HepG2 (cell line): Measurements from ENCODE around the gene PCGF5. TPM values are rescaled to one million over a fixed set of nuclear protein-coding genes. Genes with fewer than 3 reads are reported as not detected.

ENCODE experiments used
- ARNT ChIP-seq: fragments of 450-650 bp; IDR thresholded peaks from 2 replicates; pipeline ENCODE4 v1.6.1; 2017
- ATF7-NPFF ChIP-seq: sonication (generic); formaldehyde crosslinking; IDR thresholded peaks from 2 replicates; pipeline ENCODE4 v1.8.1; 2023; ENCODE audit warnings: mild to moderate bottlenecking, low read depth, missing genetic modification reagents, moderate library complexity
- CCDC6 ChIP-seq: sonication (generic); formaldehyde crosslinking; IDR thresholded peaks from 2 replicates; pipeline ENCODE4 v1.8.1; 2022; ENCODE audit warnings: mild to moderate bottlenecking, missing genetic modification reagents, moderate library complexity
- HOXA3 ChIP-seq: sonication (generic); formaldehyde crosslinking; IDR thresholded peaks from 2 replicates; pipeline ENCODE4 v1.5.0; 2020; ENCODE audit warnings: missing genetic modification reagents
- HOXD1 ChIP-seq: sonication (generic); formaldehyde crosslinking; IDR thresholded peaks from 2 replicates; pipeline ENCODE4 v1.5.0; 2020; ENCODE audit warnings: missing genetic modification reagents
- KAT7 ChIP-seq: IDR thresholded peaks from 2 replicates; pipeline ENCODE4 v1.6.1; 2018; ENCODE audit warnings: borderline replicate concordance, missing compliant biosample characterization
- NR2F6 ChIP-seq, 2 experiments: IDR thresholded peaks; 2 replicates each; pipeline ENCODE4 v1.6.1; 2016; ENCODE audit warnings: antibody characterized with exemption in 1 of 2, mild to moderate bottlenecking in 1 of 2
- RBM39 ChIP-seq: fragments of 200-400 bp; formaldehyde crosslinking; IDR thresholded peaks from one replicate; pipeline ENCODE4 v1.6.1; 2018; ENCODE audit warnings: antibody characterized with exemption, mild to moderate bottlenecking, low read depth, low read length; ENCODE audit not compliant: poor library complexity, severe bottlenecking
- RXRA ChIP-seq: sonication (generic); formaldehyde crosslinking; IDR thresholded peaks from 2 replicates; pipeline ENCODE4 v1.5.1; 2020; ENCODE audit warnings: missing genetic modification reagents
- SMYD3 ChIP-seq: sonication (generic); formaldehyde crosslinking; IDR thresholded peaks from 2 replicates; pipeline ENCODE4 v1.8.1; 2023; ENCODE audit warnings: mild to moderate bottlenecking, missing genetic modification reagents
- SNAPC2 ChIP-seq: sonication (generic); formaldehyde crosslinking; IDR thresholded peaks from 2 replicates; pipeline ENCODE4 v1.8.1; 2022; ENCODE audit warnings: mild to moderate bottlenecking, missing genetic modification reagents
- SOX6 ChIP-seq, 2 experiments: fragments of 450-650 bp in 1 of 2; sonication (generic) in 1 of 2; formaldehyde crosslinking in 1 of 2; IDR thresholded peaks; 2 replicates each; pipeline versions ENCODE4 v1.4.0 to v1.6.1; 2017 to 2020; ENCODE audit warnings: antibody characterized with exemption in 1 of 2, mild to moderate bottlenecking in 1 of 2, missing genetic modification reagents in 1 of 2
- SPEN ChIP-seq: sonication (generic); formaldehyde crosslinking; IDR thresholded peaks from 2 replicates; pipeline ENCODE4 v1.5.1; 2020; ENCODE audit warnings: low read depth, mild to moderate bottlenecking, missing genetic modification reagents
- TOPORS ChIP-seq: sonication (generic); formaldehyde crosslinking; IDR thresholded peaks from 2 replicates; pipeline ENCODE4 v1.8.0; 2023; ENCODE audit warnings: mild to moderate bottlenecking, missing genetic modification reagents
- ZNF180 ChIP-seq: sonication (generic); formaldehyde crosslinking; IDR thresholded peaks from 2 replicates; pipeline ENCODE4 v1.4.0; 2020; ENCODE audit warnings: low read depth, missing genetic modification reagents, borderline replicate concordance
- ZNF44 ChIP-seq: sonication (generic); formaldehyde crosslinking; IDR thresholded peaks from 2 replicates; pipeline ENCODE4 v1.5.1; 2020; ENCODE audit warnings: mild to moderate bottlenecking, missing genetic modification reagents
- ZNF75D ChIP-seq: sonication (generic); formaldehyde crosslinking; IDR thresholded peaks from 2 replicates; pipeline ENCODE4 v1.8.1; 2023; ENCODE audit warnings: missing genetic modification reagents, mild to moderate bottlenecking, borderline replicate concordance
- polyA plus RNA-seq, 8 experiments: library from polyadenylated mRNA; depleted of rRNA in 3 of 8; stranded (reverse) in 7 of 8; unstranded in 1 of 8; fragments of >200 nt; fragmentation: Illumina TruSeq in 4 of 8; extraction: Trizol in 4 of 8; gene quantifications; 2 replicates each; pipeline versions ENCODE4 v1.2.1 to v1.2.3, GENCODE V29; 2011 to 2016; ENCODE audit warnings: low read depth in 4 of 8, missing spikeins in 1 of 8, mixed read lengths in 1 of 8; ENCODE audit not compliant: insufficient read depth in 1 of 8
- total RNA-seq, 5 experiments: library from RNA; depleted of rRNA; stranded (reverse); fragments of >200 nt; fragmentation: Illumina TruSeq; extraction: Trizol; gene quantifications; 2 replicates each; pipeline ENCODE4 v1.2.3, GENCODE V29; 2016; ENCODE audit warnings: low read depth in 1 of 5
- TF ChIP-seq, protein P1 (sequence below): sonication (generic); formaldehyde crosslinking; IDR thresholded peaks from 2 replicates; pipeline ENCODE4 v1.5.1; 2020; ENCODE audit warnings: missing genetic modification reagents, mild to moderate bottlenecking, borderline replicate concordance
- TF ChIP-seq, protein P2 (sequence below): sonication (generic); formaldehyde crosslinking; IDR thresholded peaks from 2 replicates; pipeline ENCODE4 v1.5.0; 2020; ENCODE audit warnings: mild to moderate bottlenecking, missing genetic modification reagents

The PCGF5 gene
- total and polyA plus RNA-seq, 2 of the 13 experiments (the other 11 are each of a cell fraction or from before 2014, with no cell fraction given), result 61.3 to 138 TPM

DNA sequence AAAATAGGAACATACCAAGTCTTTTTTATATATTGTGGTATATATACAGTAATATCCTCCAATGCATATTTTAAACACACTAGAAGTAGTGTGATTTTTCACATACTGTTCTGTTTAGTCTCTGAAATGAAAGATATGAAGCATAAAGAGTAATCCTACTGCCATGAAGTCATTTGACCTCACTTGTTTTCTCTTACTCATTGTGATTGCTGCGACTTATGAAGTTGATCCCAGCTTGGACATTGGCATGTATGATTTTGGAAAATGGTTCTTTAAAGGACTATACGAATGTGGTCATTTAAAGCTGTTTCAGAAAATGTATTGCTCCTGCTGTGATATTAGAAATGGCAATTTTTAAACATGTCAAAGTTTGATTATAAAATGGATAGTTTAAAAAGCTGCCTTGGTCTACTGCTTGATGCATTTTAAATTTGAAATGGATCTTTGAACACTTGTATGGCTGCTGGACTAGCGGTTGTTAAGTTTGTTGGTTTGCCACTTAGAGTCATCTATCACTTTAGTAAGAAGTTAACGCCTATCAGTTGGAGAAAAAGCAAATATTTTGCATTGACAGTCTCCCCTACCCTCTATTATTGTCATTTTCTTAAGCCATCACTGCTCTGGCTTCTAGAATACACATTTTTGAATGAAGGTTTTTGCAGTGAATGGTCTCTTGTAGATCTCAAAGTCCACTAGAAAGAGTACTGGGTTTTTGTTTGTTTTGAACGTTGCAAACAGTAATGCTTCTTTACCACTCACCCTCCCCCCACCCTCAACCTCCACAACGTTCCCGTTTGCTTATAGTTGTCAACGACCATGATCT lies 881 bp upstream of the PCGF5 start (continued):
- TF ChIP-seq RXRA (CRISPR knock-in tag) (no peak), HOXA3 (CRISPR knock-in tag) (no peak), ZNF75D (CRISPR knock-in tag) (no peak), CCDC6 (CRISPR knock-in tag) (no peak), SNAPC2 (CRISPR knock-in tag) (peak; percentile 59; the same call in 1 of the 2 replicates), HOXD1 (CRISPR knock-in tag) (no peak), SOX6 (IDR thresholded peaks at IDR 0.05) (no peak), SOX6 (CRISPR knock-in tag; IDR thresholded peaks at IDR 0.05) (peak; percentile 92), ATF7-NPFF (CRISPR knock-in tag) (no peak), RBM39 (no peak), KAT7 (CRISPR knock-in tag) (no peak), SPEN (CRISPR knock-in tag) (no peak), ARNT (no peak), ZNF180 (CRISPR knock-in tag) (no peak), ZNF44 (CRISPR knock-in tag) (no peak), NR2F6 (IDR thresholded peaks at IDR 0.05) (no peak; the same call in none of the 2 replicates), NR2F6 (CRISPR knock-in tag; IDR thresholded peaks at IDR 0.05) (no peak; the same call in 1 of the 2 replicates), SMYD3 (CRISPR knock-in tag) (no peak), TOPORS (no peak; the same call in 1 of the 2 replicates)
- TF ChIP-seq, protein P1, sequence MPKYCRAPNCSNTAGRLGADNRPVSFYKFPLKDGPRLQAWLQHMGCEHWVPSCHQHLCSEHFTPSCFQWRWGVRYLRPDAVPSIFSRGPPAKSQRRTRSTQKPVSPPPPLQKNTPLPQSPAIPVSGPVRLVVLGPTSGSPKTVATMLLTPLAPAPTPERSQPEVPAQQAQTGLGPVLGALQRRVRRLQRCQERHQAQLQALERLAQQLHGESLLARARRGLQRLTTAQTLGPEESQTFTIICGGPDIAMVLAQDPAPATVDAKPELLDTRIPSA (CRISPR knock-in tag), result no peak
- TF ChIP-seq, protein P2, sequence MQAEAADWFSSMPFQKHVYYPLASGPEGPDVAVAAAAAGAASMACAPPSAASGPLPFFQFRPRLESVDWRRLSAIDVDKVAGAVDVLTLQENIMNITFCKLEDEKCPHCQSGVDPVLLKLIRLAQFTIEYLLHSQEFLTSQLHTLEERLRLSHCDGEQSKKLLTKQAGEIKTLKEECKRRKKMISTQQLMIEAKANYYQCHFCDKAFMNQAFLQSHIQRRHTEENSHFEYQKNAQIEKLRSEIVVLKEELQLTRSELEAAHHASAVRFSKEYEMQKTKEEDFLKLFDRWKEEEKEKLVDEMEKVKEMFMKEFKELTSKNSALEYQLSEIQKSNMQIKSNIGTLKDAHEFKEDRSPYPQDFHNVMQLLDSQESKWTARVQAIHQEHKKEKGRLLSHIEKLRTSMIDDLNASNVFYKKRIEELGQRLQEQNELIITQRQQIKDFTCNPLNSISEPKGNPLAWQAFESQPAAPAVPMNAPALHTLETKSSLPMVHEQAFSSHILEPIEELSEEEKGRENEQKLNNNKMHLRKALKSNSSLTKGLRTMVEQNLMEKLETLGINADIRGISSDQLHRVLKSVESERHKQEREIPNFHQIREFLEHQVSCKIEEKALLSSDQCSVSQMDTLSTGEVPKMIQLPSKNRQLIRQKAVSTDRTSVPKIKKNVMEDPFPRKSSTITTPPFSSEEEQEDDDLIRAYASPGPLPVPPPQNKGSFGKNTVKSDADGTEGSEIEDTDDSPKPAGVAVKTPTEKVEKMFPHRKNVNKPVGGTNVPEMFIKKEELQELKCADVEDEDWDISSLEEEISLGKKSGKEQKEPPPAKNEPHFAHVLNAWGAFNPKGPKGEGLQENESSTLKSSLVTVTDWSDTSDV (CRISPR knock-in tag), result no peak
